ENCODE data around the gene TRIOBP. TPM values are rescaled to one million over a fixed set of nuclear protein-coding genes. Genes with fewer than 3 reads are reported as not detected.

The TRIOBP gene
- total and polyA plus RNA-seq, 2 of the 13 experiments (the other 11 are each of a cell fraction or from before 2014, with no cell fraction given), result 6.1 to 15.4 TPM

DNA sequence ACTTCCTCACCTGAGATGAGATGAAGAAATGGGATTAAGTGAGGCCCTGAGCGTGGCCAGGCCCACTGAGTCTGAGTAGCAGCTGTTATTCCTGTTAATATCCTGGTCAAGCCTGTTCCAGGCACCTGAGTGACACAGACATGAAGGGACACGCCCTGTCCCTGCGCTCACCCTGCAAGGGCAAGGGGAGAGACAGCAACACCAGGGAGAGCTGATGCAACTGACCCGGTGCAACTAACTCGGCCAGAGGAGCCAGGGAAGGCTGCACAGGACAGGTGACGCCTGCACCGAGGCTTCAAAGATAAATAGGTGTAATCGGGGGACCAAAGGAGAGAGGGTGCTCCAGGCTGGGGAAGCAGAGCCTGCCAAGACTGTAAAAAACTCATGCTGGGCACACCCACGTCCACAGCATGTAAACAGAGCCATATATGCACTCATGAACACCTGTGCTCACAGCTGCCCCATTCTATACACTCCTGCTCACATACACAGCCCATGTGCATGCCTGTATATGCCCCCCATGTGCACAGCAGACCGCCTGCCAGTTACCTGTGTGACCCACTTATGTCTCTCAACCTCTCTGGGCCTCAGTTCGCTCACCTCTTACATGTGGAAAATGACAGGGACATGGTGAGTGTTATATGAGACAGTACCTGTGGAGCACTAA lies 88.1 kb downstream of the TRIOBP start (continued):
- TF ChIP-seq, protein P1, sequence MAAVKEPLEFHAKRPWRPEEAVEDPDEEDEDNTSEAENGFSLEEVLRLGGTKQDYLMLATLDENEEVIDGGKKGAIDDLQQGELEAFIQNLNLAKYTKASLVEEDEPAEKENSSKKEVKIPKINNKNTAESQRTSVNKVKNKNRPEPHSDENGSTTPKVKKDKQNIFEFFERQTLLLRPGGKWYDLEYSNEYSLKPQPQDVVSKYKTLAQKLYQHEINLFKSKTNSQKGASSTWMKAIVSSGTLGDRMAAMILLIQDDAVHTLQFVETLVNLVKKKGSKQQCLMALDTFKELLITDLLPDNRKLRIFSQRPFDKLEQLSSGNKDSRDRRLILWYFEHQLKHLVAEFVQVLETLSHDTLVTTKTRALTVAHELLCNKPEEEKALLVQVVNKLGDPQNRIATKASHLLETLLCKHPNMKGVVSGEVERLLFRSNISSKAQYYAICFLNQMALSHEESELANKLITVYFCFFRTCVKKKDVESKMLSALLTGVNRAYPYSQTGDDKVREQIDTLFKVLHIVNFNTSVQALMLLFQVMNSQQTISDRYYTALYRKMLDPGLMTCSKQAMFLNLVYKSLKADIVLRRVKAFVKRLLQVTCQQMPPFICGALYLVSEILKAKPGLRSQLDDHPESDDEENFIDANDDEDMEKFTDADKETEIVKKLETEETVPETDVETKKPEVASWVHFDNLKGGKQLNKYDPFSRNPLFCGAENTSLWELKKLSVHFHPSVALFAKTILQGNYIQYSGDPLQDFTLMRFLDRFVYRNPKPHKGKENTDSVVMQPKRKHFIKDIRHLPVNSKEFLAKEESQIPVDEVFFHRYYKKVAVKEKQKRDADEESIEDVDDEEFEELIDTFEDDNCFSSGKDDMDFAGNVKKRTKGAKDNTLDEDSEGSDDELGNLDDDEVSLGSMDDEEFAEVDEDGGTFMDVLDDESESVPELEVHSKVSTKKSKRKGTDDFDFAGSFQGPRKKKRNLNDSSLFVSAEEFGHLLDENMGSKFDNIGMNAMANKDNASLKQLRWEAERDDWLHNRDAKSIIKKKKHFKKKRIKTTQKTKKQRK (IDR thresholded peaks at IDR 0.05; ENCODE audit: low read length), result no peak
- no peak for TF ChIP-seq NFIC (IDR thresholded peaks at IDR 0.05; ENCODE audit: low read length)
- TF ChIP-seq MATR3 (CRISPR knock-in tag; IDR thresholded peaks at IDR 0.05), result no peak
- TF ChIP-seq, protein P2, sequence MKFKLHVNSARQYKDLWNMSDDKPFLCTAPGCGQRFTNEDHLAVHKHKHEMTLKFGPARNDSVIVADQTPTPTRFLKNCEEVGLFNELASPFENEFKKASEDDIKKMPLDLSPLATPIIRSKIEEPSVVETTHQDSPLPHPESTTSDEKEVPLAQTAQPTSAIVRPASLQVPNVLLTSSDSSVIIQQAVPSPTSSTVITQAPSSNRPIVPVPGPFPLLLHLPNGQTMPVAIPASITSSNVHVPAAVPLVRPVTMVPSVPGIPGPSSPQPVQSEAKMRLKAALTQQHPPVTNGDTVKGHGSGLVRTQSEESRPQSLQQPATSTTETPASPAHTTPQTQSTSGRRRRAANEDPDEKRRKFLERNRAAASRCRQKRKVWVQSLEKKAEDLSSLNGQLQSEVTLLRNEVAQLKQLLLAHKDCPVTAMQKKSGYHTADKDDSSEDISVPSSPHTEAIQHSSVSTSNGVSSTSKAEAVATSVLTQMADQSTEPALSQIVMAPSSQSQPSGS (CRISPR knock-in tag; IDR thresholded peaks at IDR 0.05), result no peak
- TF ChIP-seq ZNF550 (CRISPR knock-in tag; IDR thresholded peaks at IDR 0.05; ENCODE audit: borderline replicate concordance), result no peak
- no peak for TF ChIP-seq JDP2 (CRISPR knock-in tag; IDR thresholded peaks at IDR 0.05; ENCODE audit: borderline replicate concordance)
- no peak for TF ChIP-seq ZFP1 (CRISPR knock-in tag; IDR thresholded peaks at IDR 0.05)
- TF ChIP-seq ZNF567 (CRISPR knock-in tag; IDR thresholded peaks at IDR 0.05; ENCODE audit: borderline replicate concordance), result no peak
- no peak for TF ChIP-seq MTA3 (CRISPR knock-in tag; IDR thresholded peaks at IDR 0.05)
- TF ChIP-seq ZNF292 (CRISPR knock-in tag; IDR thresholded peaks at IDR 0.05; ENCODE audit: borderline replicate concordance, low read depth), result 0 out of 2 replicates have a peak, but pooled peaks have one; percentile 39
- no peak for TF ChIP-seq IRX3 (CRISPR knock-in tag; IDR thresholded peaks at IDR 0.05; ENCODE audit: borderline replicate concordance, low read depth)
- no peak for TF ChIP-seq SATB2 (CRISPR knock-in tag; IDR thresholded peaks at IDR 0.05)
- no peak for TF ChIP-seq MAZ (IDR thresholded peaks at IDR 0.05; ENCODE audit: borderline replicate concordance, low read depth, low read length)
- TF ChIP-seq MAZ (CRISPR knock-in tag; IDR thresholded peaks at IDR 0.05; ENCODE audit: low read depth), result no peak
- TF ChIP-seq ZNF883 (CRISPR knock-in tag; IDR thresholded peaks at IDR 0.05; ENCODE audit: not compliant biosample characterization), result no peak
- TF ChIP-seq ZNF101 (CRISPR knock-in tag; IDR thresholded peaks at IDR 0.05; ENCODE audit: borderline replicate concordance, low read depth), result no peak
- TF ChIP-seq ZNF12 (CRISPR knock-in tag; IDR thresholded peaks at IDR 0.05), result no peak
- TF ChIP-seq ZNF768 (CRISPR knock-in tag; IDR thresholded peaks at IDR 0.05), result peak; percentile 92
- no peak for TF ChIP-seq ZNF263 (CRISPR knock-in tag; IDR thresholded peaks at IDR 0.05)
- TF ChIP-seq, protein P3, sequence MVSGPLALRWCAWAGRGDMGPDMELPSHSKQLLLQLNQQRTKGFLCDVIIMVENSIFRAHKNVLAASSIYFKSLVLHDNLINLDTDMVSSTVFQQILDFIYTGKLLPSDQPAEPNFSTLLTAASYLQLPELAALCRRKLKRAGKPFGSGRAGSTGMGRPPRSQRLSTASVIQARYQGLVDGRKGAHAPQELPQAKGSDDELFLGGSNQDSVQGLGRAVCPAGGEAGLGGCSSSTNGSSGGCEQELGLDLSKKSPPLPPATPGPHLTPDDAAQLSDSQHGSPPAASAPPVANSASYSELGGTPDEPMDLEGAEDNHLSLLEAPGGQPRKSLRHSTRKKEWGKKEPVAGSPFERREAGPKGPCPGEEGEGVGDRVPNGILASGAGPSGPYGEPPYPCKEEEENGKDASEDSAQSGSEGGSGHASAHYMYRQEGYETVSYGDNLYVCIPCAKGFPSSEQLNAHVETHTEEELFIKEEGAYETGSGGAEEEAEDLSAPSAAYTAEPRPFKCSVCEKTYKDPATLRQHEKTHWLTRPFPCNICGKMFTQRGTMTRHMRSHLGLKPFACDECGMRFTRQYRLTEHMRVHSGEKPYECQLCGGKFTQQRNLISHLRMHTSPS (CRISPR knock-in tag; IDR thresholded peaks at IDR 0.05; ENCODE audit: low read depth), result no peak
- TF ChIP-seq, protein P4, sequence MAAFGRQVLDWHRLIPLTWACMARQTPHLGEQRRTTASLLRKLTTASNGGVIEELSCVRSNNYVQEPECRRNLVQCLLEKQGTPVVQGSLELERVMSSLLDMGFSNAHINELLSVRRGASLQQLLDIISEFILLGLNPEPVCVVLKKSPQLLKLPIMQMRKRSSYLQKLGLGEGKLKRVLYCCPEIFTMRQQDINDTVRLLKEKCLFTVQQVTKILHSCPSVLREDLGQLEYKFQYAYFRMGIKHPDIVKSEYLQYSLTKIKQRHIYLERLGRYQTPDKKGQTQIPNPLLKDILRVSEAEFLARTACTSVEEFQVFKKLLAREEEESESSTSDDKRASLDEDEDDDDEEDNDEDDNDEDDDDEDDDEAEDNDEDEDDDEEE (CRISPR knock-in tag; IDR thresholded peaks at IDR 0.05), result no peak
- peak; percentile 83 for TF ChIP-seq CEBPB (IDR thresholded peaks at IDR 0.05; ENCODE audit: borderline replicate concordance, low read depth, low read length)
- TF ChIP-seq ZBTB3 (CRISPR knock-in tag; IDR thresholded peaks at IDR 0.05; ENCODE audit: borderline replicate concordance, low read depth), result no peak
- TF ChIP-seq ZNF17 (CRISPR knock-in tag; IDR thresholded peaks at IDR 0.05), result no peak
